HAP-1 (cell line): ENCODE data around the gene LYPD6.

Source experiments
- DNase-seq, 2 experiments: peaks; one replicate each; pipeline ENCODE4 v3.0.0-alpha.2; 2016 to 2020; ENCODE audit warnings: low spot score in 2 of 2
- H3K27me3 ChIP-seq: fragments of 250-450 bp; sonication (Bioruptor Pico); 2 replicates; pipeline ENCODE4 v1.5.1; 2020; ENCODE audit warnings: low read depth, mild to moderate bottlenecking, moderate library complexity
- H3K36me3 ChIP-seq: fragments of 250-450 bp; sonication (Bioruptor Pico); replicated peaks from 2 replicates; pipeline ENCODE4 v1.5.1; 2020; ENCODE audit warnings: mild to moderate bottlenecking
- H3K4me1 ChIP-seq: fragments of 250-450 bp; sonication (Bioruptor Pico); 2 replicates; pipeline ENCODE4 v1.5.1; 2020; ENCODE audit warnings: mild to moderate bottlenecking
- H3K4me3 ChIP-seq: fragments of 250-450 bp; sonication (Bioruptor Pico); 2 replicates; pipeline ENCODE4 v1.5.1; 2020; ENCODE audit warnings: mild to moderate bottlenecking, moderate library complexity
- H3K9me3 ChIP-seq: fragments of 250-450 bp; sonication (Bioruptor Pico); 2 replicates; pipeline ENCODE4 v1.5.1; 2020; ENCODE audit warnings: mild to moderate bottlenecking, moderate library complexity
- in situ Hi-C: fragments of 300-500 bp; cut with MboI; formaldehyde crosslinking; loops from 3 replicates; pipeline ENCODE4 v1.14.3; 2020; ENCODE audit warnings: low sequenced_read_pairs, inconsistent platforms, mixed read lengths

The LYPD6 gene

DNA sequence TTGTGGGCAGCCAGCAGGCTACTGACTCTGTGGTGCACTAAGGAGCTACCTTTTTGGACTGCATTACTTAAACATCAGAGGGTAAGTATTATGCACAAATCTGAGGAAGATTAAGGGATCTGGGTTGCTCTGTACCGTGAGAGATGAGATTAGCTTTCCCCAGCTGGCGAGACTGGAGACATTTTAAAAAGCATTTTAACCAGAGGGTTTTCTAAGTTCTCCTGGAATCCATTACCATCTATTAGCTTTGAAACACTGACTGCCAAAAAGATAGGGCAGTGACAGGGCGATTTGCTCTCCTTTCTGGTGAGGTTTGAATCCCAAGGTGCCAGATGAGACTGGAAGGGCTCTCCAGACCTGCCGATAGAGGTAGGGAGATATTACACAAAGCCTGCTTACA is 63.2 kb downstream of the LYPD6 start:
- H3K27me3 ChIP-seq, result no peaks in the 10 kb centered on the region
- H3K4me1 ChIP-seq, result peaks cover 25% of the 10 kb centered on the region
- no peaks in the 10 kb centered on the region for H3K36me3 ChIP-seq
- in situ Hi-C loops, result no loop called here
- H3K9me3 ChIP-seq, result no peaks in the 10 kb centered on the region
- no peak for DNase-seq
- H3K4me3 ChIP-seq, result no peak overlapping the region

DNA sequence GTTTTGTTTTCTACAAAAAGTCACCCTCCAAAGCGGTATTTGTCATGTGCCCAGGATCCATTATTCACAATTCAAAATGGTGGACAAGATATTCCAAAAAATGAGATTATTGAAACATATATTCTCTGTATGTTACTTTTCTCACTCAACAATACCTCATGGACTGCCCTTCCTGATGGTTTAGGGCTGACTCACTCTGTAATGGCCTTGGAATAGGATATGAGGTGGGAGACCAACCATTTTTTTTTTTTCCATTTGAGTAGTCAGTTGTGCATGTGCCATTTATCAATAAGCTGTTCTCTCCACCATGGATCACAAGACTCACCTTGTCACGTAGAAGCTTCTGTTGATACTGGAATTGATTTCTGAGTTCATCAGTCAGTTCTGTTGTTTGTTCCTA is 64.5 kb downstream of the LYPD6 start:
- H3K36me3 ChIP-seq, result no peaks in the 10 kb centered on the region
- H3K27me3 ChIP-seq, result no peaks in the 10 kb centered on the region
- in situ Hi-C loops, result no loop called here
- H3K4me1 ChIP-seq, result peaks cover 17% of the 10 kb centered on the region
- no peak overlapping the region for H3K4me3 ChIP-seq
- H3K9me3 ChIP-seq, result no peaks in the 10 kb centered on the region
- DNase-seq, result no peak

GRCh38 chr2:149399934-149400615 is 69.7 kb downstream of the LYPD6 start:
- H3K4me3 ChIP-seq, result no peak overlapping the region
- no peak for DNase-seq
- H3K4me1 ChIP-seq, result peaks cover 9% of the 10 kb centered on the region
- H3K27me3 ChIP-seq, result no peaks in the 10 kb centered on the region
- in situ Hi-C loops, result no loop called here
- H3K9me3 ChIP-seq, result no peaks in the 10 kb centered on the region
- no peaks in the 10 kb centered on the region for H3K36me3 ChIP-seq

DNA sequence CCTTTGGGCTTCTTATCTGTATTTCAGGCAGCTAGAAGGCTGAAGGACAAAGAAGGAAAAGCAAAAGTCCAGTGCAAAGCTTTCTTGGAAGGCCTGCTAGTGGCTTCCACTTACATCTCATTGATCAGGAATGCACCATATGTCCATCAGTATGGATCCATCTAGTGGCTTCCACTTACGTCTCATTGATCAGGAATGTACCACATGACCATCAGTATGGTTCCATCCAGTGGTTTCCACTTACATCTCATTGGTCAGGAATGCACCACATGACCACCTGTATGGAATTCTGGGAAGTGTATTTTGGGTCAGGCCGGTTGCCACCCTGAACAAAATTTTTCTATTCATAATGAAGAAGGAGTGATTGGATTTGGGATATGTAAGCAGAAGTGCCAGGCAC is 70.6 kb downstream of the LYPD6 start:
- peaks cover 9% of the 10 kb centered on the region for H3K4me1 ChIP-seq
- no peak overlapping the region for H3K4me3 ChIP-seq
- no peaks in the 10 kb centered on the region for H3K27me3 ChIP-seq
- no peaks in the 10 kb centered on the region for H3K36me3 ChIP-seq
- H3K9me3 ChIP-seq, result no peaks in the 10 kb centered on the region
- in situ Hi-C loops, result no loop called here
- DNase-seq, result no peak

- H3K4me1 ChIP-seq, result peaks cover 17% of the 10 kb centered on the region
- in situ Hi-C loops, result no loop called here
- H3K36me3 ChIP-seq, result no peaks in the 10 kb centered on the region
- peak in 1 of 2 experiments; percentile 15 for DNase-seq
- no peak overlapping the region for H3K4me3 ChIP-seq
- no peaks in the 10 kb centered on the region for H3K9me3 ChIP-seq
- no peaks in the 10 kb centered on the region for H3K27me3 ChIP-seq
Measured at GRCh38 chr2:149409506-149409905, 79.1 kb downstream of the LYPD6 start.

DNA sequence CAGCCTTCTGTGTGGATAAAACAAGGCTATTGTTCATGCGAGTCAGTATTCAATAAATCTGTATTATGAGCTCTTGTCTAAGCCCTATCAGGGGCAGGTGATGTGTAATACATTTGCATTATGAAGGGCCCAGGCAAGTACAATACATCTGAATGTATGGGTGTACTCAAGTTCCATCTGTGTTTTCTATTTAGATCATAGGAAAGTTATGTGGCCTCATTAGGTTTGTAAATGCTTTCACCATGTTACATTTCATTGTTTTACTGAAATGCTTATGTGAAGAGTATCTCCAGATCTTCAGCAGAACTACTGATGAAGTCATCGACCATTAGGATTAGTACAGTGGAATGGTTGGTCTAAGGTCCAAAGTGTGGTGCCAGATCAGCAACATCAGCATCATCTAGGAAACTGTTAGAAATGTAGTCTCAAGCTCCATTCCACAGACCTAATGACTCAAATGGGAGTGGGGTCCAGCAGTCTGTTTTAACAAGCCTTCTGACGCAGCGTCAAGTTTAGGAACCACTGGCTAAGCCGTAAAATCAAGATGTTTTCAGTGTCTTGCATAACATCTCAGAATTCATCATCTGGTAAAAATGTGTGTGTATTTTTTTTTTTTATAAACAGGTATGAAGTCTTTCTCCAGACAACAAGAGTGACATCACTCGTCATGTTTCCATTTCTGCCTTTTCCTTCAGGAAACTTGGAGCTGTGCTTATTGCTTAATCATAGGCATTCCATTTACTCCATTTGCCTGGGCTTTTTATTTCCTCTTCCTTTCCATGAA is 80.5 kb downstream of the LYPD6 start:
- Histone ChIP-seq H3K36me3 (no peaks in the 10 kb centered on the region), H3K27me3 (no peaks in the 10 kb centered on the region), H3K9me3 (no peaks in the 10 kb centered on the region), H3K4me3 (no peak overlapping the region), H3K4me1 (peaks cover 17% of the 10 kb centered on the region)
- in situ Hi-C loops, result no loop called here
- DNase-seq, result peak; percentile 61 to 95

DNA sequence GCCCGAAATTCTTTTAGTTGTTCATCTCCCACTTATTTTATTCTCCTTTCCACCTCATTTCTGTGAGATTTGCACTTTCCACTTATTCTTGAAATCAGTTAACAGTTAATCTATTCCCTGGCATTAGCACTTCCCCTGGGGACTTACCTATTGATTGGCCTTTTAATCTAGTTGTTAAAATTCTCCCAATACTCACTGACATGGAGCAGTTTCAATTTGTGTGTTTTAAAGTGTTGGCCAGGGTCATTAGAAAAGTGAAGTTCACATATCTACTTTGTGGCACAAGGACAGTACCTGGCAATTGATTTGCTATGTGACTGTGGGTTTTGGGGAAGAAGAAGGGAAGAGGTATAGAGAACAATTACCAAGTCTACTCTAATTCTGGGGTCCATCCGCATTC is 83.1 kb downstream of the LYPD6 start:
- in situ Hi-C loops, result no loop called here
- Histone ChIP-seq H3K36me3 (no peaks in the 10 kb centered on the region), H3K27me3 (no peaks in the 10 kb centered on the region), H3K4me3 (no peak overlapping the region), H3K9me3 (no peaks in the 10 kb centered on the region), H3K4me1 (peaks cover 17% of the 10 kb centered on the region)
- DNase-seq, result no peak

- Histone ChIP-seq H3K36me3 (no peaks in the 10 kb centered on the region), H3K4me1 (peaks cover 12% of the 10 kb centered on the region), H3K4me3 (no peak overlapping the region), H3K27me3 (no peaks in the 10 kb centered on the region), H3K9me3 (no peaks in the 10 kb centered on the region)
- DNase-seq, result no peak
- in situ Hi-C loops, result no loop called here
Measured at GRCh38 chr2:149415086-149415485, 84.7 kb downstream of the LYPD6 start.

- Histone ChIP-seq H3K4me1 (peaks cover 13% of the 10 kb centered on the region), H3K4me3 (no peak overlapping the region), H3K36me3 (no peaks in the 10 kb centered on the region), H3K9me3 (no peaks in the 10 kb centered on the region), H3K27me3 (no peaks in the 10 kb centered on the region)
- in situ Hi-C loops, result no loop called here
- no peak for DNase-seq
Measured at GRCh38 chr2:149418065-149418464, 87.7 kb downstream of the LYPD6 start.

- DNase-seq, result no peak
- H3K36me3 ChIP-seq, result no peaks in the 10 kb centered on the region
- in situ Hi-C loops, result no loop called here
Measured at GRCh38 chr2:149420053-149420963, 89.9 kb downstream of the LYPD6 start.

DNA sequence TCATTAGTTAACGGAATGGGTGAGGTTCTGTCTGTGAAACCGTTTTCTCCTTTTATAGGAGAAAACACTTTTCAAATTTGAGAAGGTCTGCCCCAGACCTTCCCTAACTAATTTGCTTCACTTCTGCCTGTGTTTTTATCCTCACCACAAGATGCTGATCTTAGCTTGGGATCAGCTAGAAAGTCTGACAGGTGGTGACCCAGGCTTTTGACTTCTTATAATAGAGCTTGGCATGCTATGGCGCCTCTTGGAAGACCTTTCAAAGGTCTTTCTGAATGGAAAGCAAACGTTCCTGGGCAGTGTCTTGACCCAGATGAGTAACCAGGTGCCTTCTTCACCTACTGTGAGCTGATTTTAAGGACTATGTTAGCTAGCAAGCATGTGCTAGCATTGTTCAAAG is 91.4 kb downstream of the LYPD6 start:
- no peaks in the 10 kb centered on the region for H3K9me3 ChIP-seq
- H3K27me3 ChIP-seq, result no peaks in the 10 kb centered on the region
- peaks cover 13% of the 10 kb centered on the region for H3K4me1 ChIP-seq
- no peaks in the 10 kb centered on the region for H3K36me3 ChIP-seq
- in situ Hi-C loops, result no loop called here
- no peak for DNase-seq
- H3K4me3 ChIP-seq, result no peak overlapping the region

More at GRCh38 chr2:149420053-149420963, 89.9 kb downstream of the LYPD6 start:
- Histone ChIP-seq H3K27me3 (no peaks in the 10 kb centered on the region), H3K9me3 (no peaks in the 10 kb centered on the region), H3K4me1 (peaks cover 13% of the 10 kb centered on the region), H3K4me3 (no peak overlapping the region)

- Histone ChIP-seq H3K36me3 (no peaks in the 10 kb centered on the region), H3K4me1 (peaks cover 20% of the 10 kb centered on the region), H3K27me3 (no peaks in the 10 kb centered on the region), H3K9me3 (no peaks in the 10 kb centered on the region), H3K4me3 (no peak overlapping the region)
- in situ Hi-C loops, result no loop called here
- DNase-seq, result peak; percentile 47 to 60
Measured at GRCh38 chr2:149422337-149422990, 92.1 kb downstream of the LYPD6 start.

GRCh38 chr2:149422991-149423338 is 92.6 kb downstream of the LYPD6 start:
- Histone ChIP-seq H3K4me1 (peaks cover 24% of the 10 kb centered on the region), H3K9me3 (no peaks in the 10 kb centered on the region), H3K36me3 (no peaks in the 10 kb centered on the region), H3K4me3 (no peak overlapping the region), H3K27me3 (no peaks in the 10 kb centered on the region)
- no peak for DNase-seq
- in situ Hi-C loops, result no loop called here
